Activated CD4-positive, CD25-positive, alpha-beta regulatory T cell treated with anti-CD3 and anti-CD28 coated beads, Interleukin-2, amount 50 U/mL, for 72 hours (primary cell): ENCODE data around the gene SORBS2.
"Not testable (repeated sequence)": the region's sequence is repeated elsewhere in the genome, so short reads cannot be mapped to it uniquely, and the experiment has no call there.

Experiments
- DNase-seq: peaks from one replicate; pipeline ENCODE4 v3.0.0; 2021

Gene SORBS2

DNA sequence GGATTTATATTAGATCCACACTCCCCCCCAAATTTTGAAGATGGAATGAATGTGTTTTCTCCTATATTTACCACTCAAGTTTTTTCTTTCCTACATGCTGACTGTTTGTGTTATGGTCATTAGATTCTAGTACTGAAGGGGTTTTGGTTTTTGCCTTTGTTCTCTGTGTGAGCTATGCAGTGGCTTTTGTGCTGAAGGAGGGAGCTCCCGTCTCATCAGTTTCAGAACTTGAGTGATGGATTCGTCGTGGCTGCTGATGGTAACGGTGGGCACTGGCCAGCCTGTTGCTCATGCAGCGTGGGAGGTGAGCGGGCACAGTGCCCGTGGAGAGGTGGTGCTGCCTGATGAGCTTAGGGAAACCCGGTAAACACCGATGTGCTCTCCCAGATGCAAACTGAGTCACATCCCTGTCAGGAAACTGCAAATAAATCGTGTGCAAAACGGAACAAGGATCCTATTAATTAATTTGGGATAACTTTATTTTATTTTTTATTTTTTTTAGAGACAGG lies 101.5 kb downstream of the SORBS2 start:
- no peak for DNase-seq

DNA sequence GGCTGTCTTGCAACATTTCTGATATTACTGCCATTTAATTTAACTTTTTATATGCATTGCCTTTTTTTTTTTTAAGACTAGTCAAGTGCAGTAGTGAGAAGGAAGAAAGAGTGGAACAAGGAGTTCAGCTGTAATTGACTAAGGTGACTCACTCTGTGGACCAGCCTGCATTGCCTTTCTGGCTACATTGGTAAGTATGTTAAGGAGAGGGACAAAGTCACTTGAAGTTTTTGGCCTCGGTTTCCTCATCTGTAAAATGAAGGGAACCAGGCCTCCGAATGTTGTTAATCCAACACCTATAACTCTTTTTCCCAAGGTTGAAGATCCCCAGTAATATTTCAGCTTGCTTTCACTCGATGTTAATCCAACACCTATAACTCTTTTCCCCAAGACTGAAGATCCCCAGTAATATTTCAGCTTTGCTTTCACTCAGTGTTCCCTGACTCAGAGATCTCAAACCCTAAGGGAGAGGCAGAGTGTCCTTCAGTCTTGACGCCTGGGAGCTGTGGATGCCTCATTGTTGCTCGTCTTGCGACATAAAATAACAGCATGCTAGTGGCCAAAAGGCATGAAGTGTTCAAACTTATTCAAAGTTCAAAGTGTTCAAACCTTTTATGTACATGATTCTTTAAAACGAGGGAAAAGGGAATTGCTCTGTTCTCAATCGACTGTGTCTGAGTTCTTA lies 102.0 kb downstream of the SORBS2 start:
- no peak for DNase-seq

DNA sequence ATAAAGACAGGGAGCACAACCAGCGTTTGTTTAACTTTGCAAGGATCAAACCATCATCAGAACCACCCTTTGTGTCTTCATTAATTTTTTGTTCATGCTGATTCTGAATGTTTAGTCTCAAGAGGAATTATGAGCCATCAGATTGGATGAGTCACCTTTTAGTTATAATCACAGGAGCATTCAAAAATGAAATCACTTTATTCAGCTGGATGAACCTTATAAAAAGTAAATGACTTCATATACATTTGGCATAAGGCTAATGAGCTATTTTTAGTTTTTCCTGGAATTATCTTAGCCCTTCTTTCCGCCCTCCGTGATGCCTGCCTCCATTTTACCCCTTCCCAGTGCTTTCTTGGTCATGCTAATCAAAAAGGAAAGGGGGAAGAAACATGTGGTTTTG lies 103.6 kb downstream of the SORBS2 start:
- no peak for DNase-seq

DNA sequence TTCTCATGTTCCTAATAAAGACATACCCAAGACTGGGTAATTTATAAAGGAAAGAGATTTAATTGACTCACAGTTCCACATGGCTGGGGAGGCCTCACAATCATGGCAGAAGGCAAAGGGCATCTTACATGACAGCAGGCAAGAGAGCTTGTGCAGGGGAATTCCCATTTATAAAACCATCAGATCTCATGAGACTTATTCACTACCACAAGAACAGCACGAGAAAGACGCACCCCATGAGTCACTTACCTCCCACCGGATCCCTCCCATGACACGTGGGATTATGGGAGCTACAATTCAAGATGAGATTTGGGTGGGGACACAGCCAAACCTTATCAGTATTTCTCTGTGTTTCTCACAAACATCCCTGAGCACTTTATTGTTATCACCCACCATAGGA lies 104.4 kb downstream of the SORBS2 start:
- DNase-seq = not testable (repeated sequence)

DNA sequence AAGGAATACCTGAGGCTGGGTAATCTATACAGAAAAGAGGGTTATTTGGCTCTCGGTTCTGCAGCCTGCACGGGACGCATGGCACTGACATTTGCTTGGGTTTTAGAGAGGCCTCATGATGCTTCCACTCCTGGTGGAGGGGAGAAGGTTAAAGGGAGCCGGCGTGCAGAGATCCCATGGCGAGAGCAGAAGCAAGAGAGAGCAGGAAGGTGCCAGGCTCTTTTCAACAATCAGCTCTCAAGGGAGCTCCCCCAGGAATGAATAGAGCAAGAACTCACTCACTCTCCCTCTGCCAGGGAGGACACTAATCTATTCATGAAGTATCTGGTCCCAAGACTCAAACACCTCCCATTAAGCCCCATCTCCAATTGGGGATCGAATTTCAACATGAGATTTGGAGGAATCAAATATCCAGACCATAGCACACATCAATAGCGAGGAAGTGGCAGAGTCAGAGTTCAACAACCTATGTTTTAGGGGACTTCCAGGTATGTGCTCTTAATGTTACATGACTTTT lies 109.8 kb downstream of the SORBS2 start:
- DNase-seq = no peak

DNA sequence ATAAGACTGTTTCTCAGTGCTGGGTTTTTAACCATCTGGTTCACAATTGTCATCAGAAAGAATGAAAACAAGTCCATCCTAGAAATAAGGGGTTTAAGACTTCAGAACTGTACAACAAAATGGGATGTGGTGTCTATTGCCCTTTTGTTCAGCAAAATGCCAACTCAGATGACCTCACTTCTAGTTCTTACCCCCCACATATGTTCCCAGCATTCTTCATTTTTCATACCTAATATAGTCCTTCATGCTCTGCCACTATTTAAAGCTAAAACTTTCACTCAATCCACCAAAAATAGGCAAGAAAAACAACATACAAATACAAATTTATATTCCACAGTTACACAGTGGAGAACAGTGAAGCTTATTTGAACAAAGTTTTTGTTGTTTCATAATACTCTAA lies 111.4 kb downstream of the SORBS2 start:
- DNase-seq = no peak

DNA sequence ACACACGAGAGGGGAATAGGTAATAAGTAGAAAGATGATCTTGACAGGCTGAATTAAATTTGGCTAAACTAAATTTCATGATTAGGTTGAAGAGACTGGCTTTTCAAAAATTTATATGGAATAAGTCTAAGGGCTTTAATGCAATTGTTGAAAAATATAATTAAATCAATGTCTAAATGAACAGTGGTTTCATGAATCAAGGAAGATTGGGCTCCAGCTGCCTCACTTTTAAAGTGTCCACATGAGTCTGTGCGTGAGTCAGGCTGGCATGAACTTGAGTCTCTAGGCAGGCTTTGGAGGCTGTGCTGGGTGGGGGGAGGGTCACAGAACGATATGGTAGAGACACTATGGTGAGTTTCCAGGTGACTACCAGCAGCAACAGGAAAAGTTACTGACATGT lies 111.9 kb downstream of the SORBS2 start:
- no peak for DNase-seq

DNA sequence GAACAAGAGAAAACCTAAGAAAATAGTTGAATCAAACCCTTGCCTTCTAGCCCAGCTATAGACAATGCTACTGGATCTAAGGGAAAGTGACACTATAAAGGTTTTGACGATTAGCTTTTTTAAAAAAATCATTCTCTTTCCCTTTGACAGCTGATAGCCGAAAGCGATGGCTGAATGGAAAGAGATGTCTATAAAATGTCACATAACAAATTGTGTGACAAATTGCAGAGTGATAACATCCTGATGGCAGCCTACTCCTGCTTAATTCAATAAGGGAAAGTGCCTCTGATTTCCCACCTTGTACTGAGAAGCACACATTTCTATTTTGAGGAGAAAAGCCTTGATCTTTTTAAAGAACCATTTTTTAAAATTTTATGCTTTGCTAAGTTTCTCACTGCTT lies 114.5 kb downstream of the SORBS2 start:
- DNase-seq = no peak

DNA sequence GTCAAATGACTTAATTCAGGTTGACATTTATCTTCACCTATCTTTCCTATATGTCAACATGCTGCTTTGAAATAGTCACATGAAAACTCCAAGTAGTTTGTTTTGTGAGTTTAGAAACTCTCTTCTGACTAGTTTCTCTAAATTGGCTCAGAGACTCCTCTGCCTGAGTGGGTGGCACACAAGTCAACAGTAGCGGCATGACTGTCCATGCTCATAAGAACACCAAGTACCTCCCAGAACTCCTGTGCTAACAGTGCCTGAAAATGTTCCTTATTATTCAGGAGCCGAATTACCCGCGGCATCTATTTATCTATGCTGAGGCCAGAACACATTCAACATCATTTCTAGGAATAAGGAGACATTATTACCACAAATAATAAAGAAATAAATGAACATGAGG lies 116.3 kb downstream of the SORBS2 start:
- DNase-seq = no peak

DNA sequence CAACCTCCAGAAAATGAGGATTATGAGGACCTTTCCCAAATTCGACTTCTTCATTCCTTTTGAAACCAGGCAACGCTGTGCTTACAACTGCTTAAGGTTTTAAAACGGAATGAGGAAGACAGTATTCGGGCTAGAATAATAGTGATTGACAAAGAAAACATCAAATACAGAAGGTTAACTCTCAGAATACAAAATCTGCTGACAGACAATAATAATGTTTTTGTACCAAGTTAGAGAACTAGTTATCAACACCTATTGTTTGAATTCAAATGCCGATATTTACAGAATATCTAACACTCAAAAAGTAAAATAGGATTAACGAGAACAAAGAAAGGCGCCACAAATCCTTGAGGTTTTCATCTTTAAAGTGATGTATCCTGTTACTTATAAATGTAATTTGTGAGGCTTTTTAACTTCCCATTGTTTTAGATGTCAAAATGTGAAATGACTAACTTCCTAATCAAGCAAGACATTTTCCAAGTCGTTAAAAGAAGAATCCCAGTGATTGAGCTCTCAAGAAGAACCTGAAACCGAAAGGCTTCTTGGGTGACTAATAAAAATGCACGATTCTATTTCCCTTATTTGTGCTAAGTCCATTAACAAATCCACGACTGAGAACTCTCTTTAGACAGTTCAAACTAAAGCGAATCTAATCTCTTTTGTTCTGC lies 118.3 kb downstream of the SORBS2 start:
- DNase-seq = no peak

DNA sequence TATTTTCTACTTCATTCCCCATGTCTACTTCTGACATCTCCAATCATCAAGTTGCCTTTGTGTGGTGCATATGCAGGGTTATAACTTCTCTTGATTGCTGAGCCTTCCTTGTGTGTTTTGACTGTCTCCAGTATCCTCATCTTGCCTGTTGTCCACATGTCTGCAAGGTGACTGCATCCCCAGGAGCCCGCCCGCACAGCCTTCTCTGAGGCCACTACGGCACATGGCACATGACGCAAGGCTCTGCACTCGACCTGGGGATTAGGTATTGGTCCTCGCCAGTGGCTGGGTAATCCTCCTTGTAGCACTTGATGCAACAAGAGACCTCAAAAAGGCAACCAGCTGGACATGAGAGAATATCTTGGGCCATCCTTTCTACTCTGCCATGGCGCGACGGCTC lies 122.6 kb downstream of the SORBS2 start:
- DNase-seq = no peak

DNA sequence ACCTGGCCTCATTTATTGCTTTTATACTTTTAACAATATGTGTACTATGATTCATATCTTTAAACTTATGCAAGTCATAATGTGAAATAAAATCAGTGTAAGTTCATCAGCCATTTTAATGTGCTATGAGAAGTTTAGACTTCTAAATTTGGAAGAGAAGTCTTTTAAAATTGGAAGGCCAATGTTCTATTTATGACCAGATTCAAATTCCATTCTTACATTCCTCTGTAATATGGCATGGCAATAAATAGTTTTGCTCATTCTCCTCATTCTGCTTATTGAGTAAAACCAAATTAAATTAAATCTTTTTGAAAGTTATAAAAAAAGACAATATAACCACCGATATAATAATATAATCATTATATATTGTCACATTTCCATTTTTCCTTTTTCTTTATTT lies 126.2 kb downstream of the SORBS2 start:
- no peak for DNase-seq

DNA sequence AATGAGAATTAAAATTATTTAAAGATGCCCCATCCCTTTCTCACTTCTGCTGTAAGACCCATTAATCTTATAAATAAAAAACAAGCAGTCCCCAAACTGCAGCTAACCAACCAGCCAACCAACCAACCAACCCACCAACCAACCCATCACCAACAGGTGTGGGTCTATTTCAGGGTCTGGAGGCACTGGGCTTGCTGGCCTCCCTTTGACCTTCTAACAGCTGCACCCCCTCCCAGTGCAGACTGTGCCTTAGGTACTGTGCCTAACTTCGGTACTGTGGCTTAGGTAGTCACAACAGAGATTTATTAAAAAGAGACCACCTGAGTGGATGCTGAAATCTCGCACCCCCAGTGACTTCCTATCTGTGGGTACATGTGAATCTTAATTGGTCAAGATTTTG lies 128.1 kb downstream of the SORBS2 start:
- DNase-seq = no peak

DNA sequence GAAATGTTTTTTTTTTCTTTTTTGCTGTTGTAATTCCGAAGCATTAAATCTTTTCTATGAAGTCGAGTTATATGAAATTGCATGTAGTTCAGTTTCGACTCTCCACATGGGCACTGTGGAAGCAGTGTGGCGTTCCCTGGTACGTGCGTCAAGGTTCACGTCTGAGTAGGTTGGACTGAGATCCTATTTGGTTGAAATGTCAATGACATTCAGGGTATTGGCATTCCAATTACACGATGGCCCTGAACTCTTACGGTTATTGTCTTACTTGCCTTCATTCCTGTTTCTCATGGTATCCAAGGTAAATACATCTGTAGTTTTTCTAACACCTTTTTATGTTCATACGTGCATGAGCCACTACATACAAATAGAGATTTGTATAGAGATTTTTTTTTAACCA lies 128.8 kb downstream of the SORBS2 start:
- DNase-seq = no peak

DNA sequence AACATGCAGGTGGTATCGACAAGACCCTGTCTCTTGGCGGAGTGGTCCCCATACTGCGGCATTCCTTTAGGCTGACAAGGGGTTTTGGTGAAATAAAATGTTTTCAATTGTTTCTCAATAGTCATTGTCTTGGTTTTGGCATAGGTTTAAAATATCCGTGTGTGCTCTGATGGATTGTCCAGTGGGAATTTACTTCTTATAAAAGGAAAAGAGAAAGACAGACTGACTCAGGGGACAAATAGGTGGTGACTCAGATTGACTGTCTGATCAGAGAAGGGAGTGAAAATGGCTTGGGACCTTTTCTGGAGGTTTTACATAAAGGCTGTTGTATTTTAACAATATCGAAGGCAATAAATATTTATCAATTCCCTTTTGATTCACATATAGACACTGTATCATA lies 129.8 kb downstream of the SORBS2 start:
- DNase-seq = no peak

DNA sequence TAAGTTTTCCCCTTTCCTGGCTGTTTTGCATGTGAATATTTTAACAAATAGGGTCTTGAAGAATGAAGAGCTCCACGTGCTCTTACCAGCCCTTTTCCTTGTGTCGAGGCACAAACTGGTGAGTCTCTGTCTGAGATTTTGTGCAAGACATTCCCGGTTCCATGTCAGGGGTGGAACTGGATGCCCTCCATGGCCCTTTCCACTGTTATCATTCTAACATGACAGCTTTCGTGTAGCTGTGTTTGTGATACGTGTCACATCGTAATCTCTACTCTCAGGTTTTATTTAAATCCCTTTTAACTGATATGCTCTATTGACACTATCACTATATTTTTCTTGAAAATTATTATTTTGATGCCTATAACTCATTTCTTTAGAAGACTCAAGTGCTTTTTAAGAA lies 130.4 kb downstream of the SORBS2 start:
- no peak for DNase-seq

DNA sequence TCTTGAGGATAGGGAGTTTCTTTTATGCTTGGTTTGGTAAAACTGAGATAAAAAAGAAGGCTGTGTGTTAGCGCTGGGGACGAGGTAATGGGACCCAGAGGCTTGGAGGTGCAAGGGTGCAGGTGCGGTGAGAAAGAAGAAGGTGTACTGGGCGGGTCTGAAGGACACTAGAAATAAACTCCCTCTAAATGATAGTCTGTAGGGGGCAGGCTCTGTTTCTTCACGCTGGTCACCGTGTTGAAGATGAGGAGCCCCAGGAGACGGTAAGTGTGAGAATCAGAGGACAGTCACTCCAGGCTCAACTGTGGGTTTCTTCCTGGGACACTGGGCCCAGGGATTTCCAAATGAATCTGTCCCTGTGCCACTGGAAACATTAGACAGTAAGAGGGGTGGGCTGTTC lies 131.4 kb downstream of the SORBS2 start:
- no peak for DNase-seq

DNA sequence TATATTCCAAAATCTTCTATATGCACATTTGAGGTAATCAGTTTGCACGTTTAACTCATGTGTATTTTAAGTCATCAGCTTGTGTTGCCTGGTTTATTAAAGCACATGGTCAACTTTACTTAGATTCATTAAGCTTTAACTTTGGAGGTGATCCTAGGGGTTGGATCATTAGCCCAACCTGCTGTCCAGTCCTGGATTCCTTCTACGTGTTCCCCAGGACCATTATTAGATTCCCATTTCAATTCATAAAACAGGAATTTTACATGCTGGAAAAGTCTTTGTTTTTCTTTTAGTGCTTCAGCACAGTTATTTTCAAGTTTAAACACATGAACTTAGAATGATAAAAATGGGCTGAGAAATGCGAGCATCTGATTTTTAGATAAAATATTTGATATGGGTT lies 132.5 kb downstream of the SORBS2 start:
- no peak for DNase-seq

DNA sequence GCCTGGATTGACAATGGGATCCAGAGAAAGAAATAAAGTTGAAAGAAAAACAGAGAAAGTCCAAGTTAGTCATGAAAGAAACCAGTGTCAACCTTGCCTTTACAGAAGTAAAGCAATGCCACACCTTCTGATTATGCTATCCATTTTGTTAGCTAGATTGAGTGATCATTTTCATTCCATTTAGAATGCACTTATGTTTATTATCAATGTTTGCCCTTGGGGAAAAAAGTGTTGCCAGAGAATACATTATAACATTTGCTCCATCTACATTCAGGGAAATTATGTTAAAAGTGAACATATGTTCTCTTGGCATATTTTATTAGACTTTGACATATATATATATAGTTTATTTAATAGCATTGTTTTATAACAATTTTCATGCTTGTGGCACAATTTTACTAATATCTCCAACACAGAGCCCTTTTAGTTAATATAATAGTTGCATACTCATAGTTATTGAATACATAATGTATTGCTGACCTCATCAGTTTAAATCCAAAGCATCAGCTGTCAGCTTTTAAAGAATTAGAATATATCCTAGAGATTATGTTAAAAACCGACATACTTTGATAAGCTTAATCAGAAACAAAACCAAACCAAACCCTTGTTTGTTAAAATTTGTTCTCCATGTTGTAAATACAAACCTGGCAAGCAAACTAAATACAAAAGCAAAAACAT lies 134.2 kb downstream of the SORBS2 start:
- DNase-seq = no peak

DNA sequence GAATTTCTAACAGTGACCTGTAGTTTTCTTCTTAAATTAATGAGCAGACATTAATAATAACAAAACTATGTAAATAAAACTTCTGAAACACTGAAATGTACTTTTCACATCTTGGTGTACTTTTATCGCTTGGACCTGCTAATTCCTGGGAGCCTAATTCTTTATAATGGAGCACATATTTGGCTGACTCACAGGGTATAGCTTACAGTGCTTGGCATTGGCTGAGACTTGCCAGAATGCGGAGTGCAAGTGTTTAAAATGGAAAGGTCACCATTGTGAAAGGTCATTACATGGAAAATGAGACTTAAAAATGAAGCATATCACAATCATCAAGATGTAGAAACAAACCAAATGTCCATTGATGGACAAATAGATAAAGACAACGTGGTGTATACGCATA lies 139.4 kb downstream of the SORBS2 start:
- no peak for DNase-seq

DNA sequence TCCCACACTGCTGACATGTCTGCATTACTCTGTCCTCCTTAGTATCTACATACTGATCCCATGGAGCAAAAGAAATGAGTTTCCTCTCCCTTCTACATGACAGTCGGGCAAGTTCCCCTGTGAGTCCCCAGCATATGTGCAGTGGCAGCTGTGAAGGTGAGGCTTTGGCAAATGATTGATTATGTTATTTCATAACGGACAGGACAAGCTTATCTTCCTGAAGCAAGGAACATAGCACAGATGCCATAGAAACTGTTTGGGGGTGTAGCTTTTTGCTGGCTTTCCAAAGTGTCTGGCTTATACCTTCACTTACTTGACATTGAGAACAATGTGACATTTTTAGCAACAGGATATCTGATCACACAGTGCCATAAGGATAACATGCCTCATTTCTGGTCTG lies 139.8 kb downstream of the SORBS2 start:
- no peak for DNase-seq

DNA sequence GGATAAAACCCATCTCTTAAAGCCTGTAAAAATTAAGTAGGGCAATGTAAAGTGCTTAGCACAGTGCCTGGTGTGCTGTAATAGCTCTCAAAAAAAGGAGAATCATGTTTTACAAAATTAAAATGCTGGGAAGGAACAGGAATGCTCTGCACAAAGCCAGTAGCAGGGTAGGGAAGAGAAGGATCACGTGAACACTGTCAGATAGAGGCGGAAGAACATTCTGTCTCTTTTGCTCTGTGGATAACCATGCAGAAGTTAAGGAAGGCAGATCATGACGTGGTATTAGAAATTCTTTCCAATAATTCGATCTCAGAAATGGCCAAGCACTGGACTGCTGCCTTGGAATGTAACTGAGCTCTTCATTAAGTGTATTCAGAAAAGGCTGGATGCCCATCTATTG lies 140.5 kb downstream of the SORBS2 start:
- no peak for DNase-seq

DNA sequence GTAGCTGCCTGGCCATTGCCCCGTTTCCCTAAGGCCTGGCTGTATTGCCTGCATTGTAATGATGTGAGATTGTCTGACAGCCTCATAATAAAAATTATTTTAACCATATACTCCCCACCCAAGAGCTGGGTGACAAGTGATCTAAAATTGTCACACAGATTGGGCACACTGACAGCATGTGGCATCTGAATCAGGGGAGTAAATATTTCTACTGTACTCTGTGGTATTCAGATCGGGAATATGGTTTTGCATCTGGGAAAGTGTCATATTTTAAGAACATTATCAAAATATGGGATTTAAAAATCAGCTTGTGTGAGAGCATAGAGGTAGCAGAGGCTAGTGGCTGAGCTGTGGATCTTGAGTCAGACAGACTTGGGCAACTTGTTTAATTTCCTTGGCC lies 140.9 kb downstream of the SORBS2 start:
- no peak for DNase-seq

DNA sequence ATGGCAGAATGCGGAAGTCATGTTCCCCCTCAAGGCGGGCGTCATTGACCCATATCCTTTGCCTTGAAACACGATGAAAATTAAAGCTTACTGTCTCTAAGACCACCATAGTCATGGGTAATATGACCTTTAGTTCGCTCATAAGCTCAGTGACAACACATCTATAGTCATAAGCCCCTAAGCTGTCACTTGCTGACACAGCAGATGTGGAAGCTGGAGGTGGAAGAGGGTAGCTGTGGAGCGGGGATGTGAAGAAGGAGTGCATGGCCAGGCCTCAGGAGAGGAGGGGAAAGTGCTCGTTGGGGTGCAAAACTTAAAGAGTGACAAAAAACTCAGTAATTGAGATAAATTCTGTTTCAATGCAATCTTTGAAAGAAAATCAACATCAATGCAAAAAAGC lies 142.7 kb downstream of the SORBS2 start:
- no peak for DNase-seq
